CD4-positive, alpha-beta T cell (primary cell): ENCODE results near the gene C16orf96. TPM values are rescaled to one million over a fixed set of nuclear protein-coding genes. Genes with fewer than 3 reads are reported as not detected.

Source experiments
- ATAC-seq: fragments of 200-7000 bp; cut with Tn5 transposase; one replicate; pipeline ENCODE4 v1.10.0; 2022; ENCODE audit warnings: mild to moderate bottlenecking; ENCODE audit not compliant: poor library complexity
- CTCF ChIA-PET: fragments of 350-600 bp; sonication (Branson Sonifier 250); formaldehyde crosslinking; loops from one replicate; lab custom pipeline; 2021; ENCODE audit warnings: antibody characterized with exemption, inconsistent platforms; lab: Charles Lee
- POLR2A ChIA-PET: fragments of 350-600 bp; sonication (Branson Sonifier 250); formaldehyde crosslinking; loops from one replicate; lab custom pipeline; 2021; ENCODE audit warnings: antibody characterized with exemption, inconsistent platforms; lab: Charles Lee
- DNase-seq, 14 experiments: peaks; one replicate each; pipeline ENCODE4 v3.0.0-alpha.2; 2013 to 2020; ENCODE audit warnings: mixed read lengths in 2 of 14
- H3K27ac ChIP-seq, 2 donors: one replicate each; pipeline versions ENCODE4 v1.5.1 to v1.7.0; 2013; ENCODE audit warnings: low read length in 2 of 2, low read depth in 1 of 2, mild to moderate bottlenecking in 1 of 2
- H3K27me3 ChIP-seq, 2 experiments: 1 replicate in 1 of 2; 2 replicates in 1 of 2; pipeline versions ENCODE4 v1.6.1 to v1.7.0; 2013; ENCODE audit warnings: low read length in 2 of 2, control low read depth in 1 of 2, mild to moderate bottlenecking in 1 of 2, moderate library complexity in 1 of 2; ENCODE audit not compliant: insufficient read depth in 2 of 2, control insufficient read depth in 1 of 2
- H3K36me3 ChIP-seq: one replicate; pipeline ENCODE4 v1.6.1; 2013; ENCODE audit warnings: low read length, control low read depth; ENCODE audit not compliant: insufficient read depth
- H3K4me1 ChIP-seq: one replicate; pipeline ENCODE4 v1.6.1; 2013; ENCODE audit warnings: low read length, control low read depth; ENCODE audit not compliant: insufficient read depth
- H3K4me3 ChIP-seq: one replicate; pipeline ENCODE4 v1.5.1; 2013; ENCODE audit warnings: mild to moderate bottlenecking, low read length, moderate library complexity
- H3K9me3 ChIP-seq, 2 experiments: 1 replicate in 1 of 2; 2 replicates in 1 of 2; pipeline versions ENCODE4 v1.6.1 to v1.7.0; 2013; ENCODE audit warnings: low read length in 2 of 2, mild to moderate bottlenecking in 2 of 2, control low read depth in 1 of 2, moderate library complexity in 1 of 2; ENCODE audit not compliant: control insufficient read depth in 1 of 2, insufficient read depth in 1 of 2
- H3K27ac Mint-ChIP-seq: one replicate; pipeline ENCODE4 v1.8.0; 2020; ENCODE audit warnings: mixed read lengths
- H3K27me3 Mint-ChIP-seq: one replicate; pipeline ENCODE4 v1.8.0; 2021; ENCODE audit warnings: mixed read lengths
- H3K36me3 Mint-ChIP-seq: one replicate; pipeline ENCODE4 v1.8.0; 2021; ENCODE audit warnings: low read depth, mixed read lengths
- H3K4me1 Mint-ChIP-seq: one replicate; pipeline ENCODE4 v1.8.0; 2021; ENCODE audit warnings: low read depth, mixed read lengths
- H3K4me3 Mint-ChIP-seq: one replicate; pipeline ENCODE4 v1.8.0; 2020; ENCODE audit warnings: mild to moderate bottlenecking, mixed read lengths
- H3K9me3 Mint-ChIP-seq: one replicate; pipeline ENCODE4 v1.8.0; 2020; ENCODE audit warnings: mixed read lengths
- CTCF ChIP-seq: fragments of 200-600 bp; IDR thresholded peaks from one replicate; pipeline ENCODE4 v1.8.0; 2022; ENCODE audit warnings: antibody characterized with exemption, mild to moderate bottlenecking
- intact Hi-C, 2 experiments: fragments of 100-400 bp; cut with DNase I in 1 of 2; cut with micrococcal nuclease in 1 of 2; formaldehyde crosslinking; loops; one replicate each; pipeline versions ENCODE4 v1.15.1 to v1.9.0; 2023 to 2025; cut with DNase I, micrococcal nuclease
- total RNA-seq, 174 experiments: library from RNA in 2 of 174; stranded (reverse) in 2 of 174; gene quantifications; one replicate each; pipeline ENCODE4 v1.2.3 and lab custom pipeline; 2021 to 2026

Gene C16orf96
- total RNA-seq, 2 experiments from 2014 or later, result 0.27 to 0.42 TPM

GRCh38 chr16:4513086-4513860, 42.9 kb upstream of the C16orf96 start:
- no peak for ATAC-seq
- Mint-ChIP-seq H3K36me3 (peaks cover 61% of the 10 kb centered on the region), H3K27me3 (no peaks in the 10 kb centered on the region), H3K27ac (peak overlapping the region; percentile 88), H3K4me1 (peaks cover 53% of the 10 kb centered on the region), H3K9me3 (no peaks in the 10 kb centered on the region), H3K4me3 (no peak overlapping the region)
- H3K36me3 ChIP-seq, result peaks cover 59% of the 10 kb centered on the region
- peaks cover 70% of the 10 kb centered on the region for H3K4me1 ChIP-seq
- CTCF ChIA-PET, result no interaction called here
- no peak for DNase-seq
- POLR2A ChIA-PET, result interaction anchor here (1.8 to 2.4 kb wide), 2 partner anchors 8 to 12 kb away, joined by 4 to 23 read pairs; no protein-coding TSS in a partner anchor
- no peaks in the 10 kb centered on the region for H3K27me3 ChIP-seq
- no peaks in the 10 kb centered on the region for H3K9me3 ChIP-seq
- peak overlapping the region; percentile 38 to 81 for H3K27ac ChIP-seq
- TF ChIP-seq CTCF, result no peak
- intact Hi-C loops, result no loop called here
- H3K4me3 ChIP-seq, result no peak overlapping the region

GRCh38 chr16:4513881-4514280, 42.3 kb upstream of the C16orf96 start:
- H3K9me3 ChIP-seq, result no peaks in the 10 kb centered on the region
- H3K36me3 ChIP-seq, result peaks cover 53% of the 10 kb centered on the region
- ATAC-seq (no peak), DNase-seq (no peak)
- Mint-ChIP-seq H3K27ac (peak overlapping the region; percentile 88), H3K4me1 (peaks cover 57% of the 10 kb centered on the region), H3K4me3 (no peak overlapping the region), H3K27me3 (no peaks in the 10 kb centered on the region), H3K36me3 (peaks cover 55% of the 10 kb centered on the region), H3K9me3 (no peaks in the 10 kb centered on the region)
- H3K4me1 ChIP-seq, result peaks cover 70% of the 10 kb centered on the region
- ChIA-PET CTCF (no interaction called here), POLR2A (interaction anchor here (1.2 to 2.4 kb wide), 5 partner anchors 8 to 111 kb away, joined by 3 to 23 read pairs (median 4); partner anchors contain the start of genes HMOX2 and MGRN1)
- H3K4me3 ChIP-seq, result no peak overlapping the region
- H3K27ac ChIP-seq, result peak overlapping the region; percentile 61 to 81
- no peaks in the 10 kb centered on the region for H3K27me3 ChIP-seq
- intact Hi-C loops, result loop anchor here in 1 of 2 experiments (2.0 kb wide), 2 partner anchors 15 to 35 kb away; no protein-coding TSS in a partner anchor
- TF ChIP-seq CTCF, result no peak

GRCh38 chr16:4514606-4515005, 41.5 kb upstream of the C16orf96 start:
- POLR2A ChIA-PET, result interaction anchor here (0.5 to 2.4 kb wide), 12 partner anchors 9 to 110 kb away, joined by 3 to 23 read pairs (median 4); partner anchors contain the start of genes HMOX2 and MGRN1
- H3K27ac Mint-ChIP-seq, result peak overlapping the region; percentile 88
- peaks cover 46% of the 10 kb centered on the region for H3K36me3 ChIP-seq
- no peak overlapping the region for H3K4me3 Mint-ChIP-seq
- no peaks in the 10 kb centered on the region for H3K27me3 ChIP-seq
- TF ChIP-seq CTCF, result no peak
- H3K4me3 ChIP-seq, result no peak overlapping the region
- ATAC-seq, result peak; percentile 14
- H3K36me3 Mint-ChIP-seq, result peaks cover 48% of the 10 kb centered on the region
- H3K27ac ChIP-seq, result peak overlapping the region; percentile 61 to 81
- H3K4me1 ChIP-seq, result peaks cover 68% of the 10 kb centered on the region
- H3K4me1 Mint-ChIP-seq, result peaks cover 57% of the 10 kb centered on the region
- CTCF ChIA-PET, result interaction anchor here (0.7 to 1.2 kb wide), 3 partner anchors 9 to 34 kb away, joined by 3 to 4 read pairs (median 3); no protein-coding TSS in a partner anchor
- no peaks in the 10 kb centered on the region for H3K9me3 Mint-ChIP-seq
- no peaks in the 10 kb centered on the region for H3K27me3 Mint-ChIP-seq
- DNase-seq, result peak in 2 of 14 experiments; percentile 17 to 33
- H3K9me3 ChIP-seq, result no peaks in the 10 kb centered on the region
- intact Hi-C loops, result loop anchor here in 1 of 2 experiments (2.0 kb wide), 2 partner anchors 14 to 34 kb away; no protein-coding TSS in a partner anchor
